GM19023 (cell line): ENCODE measurements around the gene SVEP1.
"Not testable (repeated sequence)": the region's sequence is repeated elsewhere in the genome, so short reads cannot be mapped to it uniquely, and the experiment has no call there.

Experiments
- ATAC-seq: cut with Tn5 transposase; IDR thresholded peaks from one replicate; pipeline ENCODE4 v1.9.1; 2021; ENCODE audit warnings: mild to moderate bottlenecking, moderate library complexity; ENCODE audit not compliant: unreplicated experiment

Gene SVEP1

DNA sequence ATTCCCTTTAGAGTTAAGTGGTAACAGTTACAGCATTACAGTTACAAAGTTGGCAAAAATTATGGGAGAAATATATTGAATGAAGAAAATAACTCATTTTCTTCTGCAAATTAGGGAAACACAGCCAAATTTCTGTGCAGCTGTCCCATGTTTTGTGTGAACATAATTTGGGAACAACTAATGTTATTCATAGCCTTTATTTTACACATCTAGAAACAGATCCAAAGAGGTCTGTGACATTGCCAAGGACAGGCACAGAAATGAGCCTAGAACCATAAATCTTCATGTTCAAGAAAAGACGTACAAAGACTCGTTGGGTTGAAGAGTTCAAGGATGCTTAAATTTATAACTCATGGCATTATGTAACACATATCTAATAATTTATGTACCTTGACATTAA, 127.8 kb downstream of the SVEP1 start:
- no peak for ATAC-seq

DNA sequence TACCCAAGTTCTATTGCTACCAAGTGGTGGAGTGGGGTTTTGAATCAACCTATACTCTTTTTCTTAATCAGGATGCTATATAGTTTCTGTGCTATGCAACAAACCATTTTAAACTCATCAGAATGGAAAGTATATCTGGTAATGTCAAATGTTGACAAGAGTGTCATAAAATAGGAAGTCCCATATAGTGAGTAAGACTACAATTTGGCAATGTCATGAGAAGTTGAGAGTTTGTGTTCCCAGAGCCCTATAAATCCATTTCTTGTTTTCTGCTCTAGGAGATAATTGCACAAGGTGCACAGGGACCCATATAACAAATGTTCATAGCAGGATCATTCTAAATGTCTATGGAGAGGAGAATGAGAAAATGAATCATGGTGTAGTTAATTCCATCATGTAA, 132.1 kb downstream of the SVEP1 start:
- ATAC-seq: no peak

DNA sequence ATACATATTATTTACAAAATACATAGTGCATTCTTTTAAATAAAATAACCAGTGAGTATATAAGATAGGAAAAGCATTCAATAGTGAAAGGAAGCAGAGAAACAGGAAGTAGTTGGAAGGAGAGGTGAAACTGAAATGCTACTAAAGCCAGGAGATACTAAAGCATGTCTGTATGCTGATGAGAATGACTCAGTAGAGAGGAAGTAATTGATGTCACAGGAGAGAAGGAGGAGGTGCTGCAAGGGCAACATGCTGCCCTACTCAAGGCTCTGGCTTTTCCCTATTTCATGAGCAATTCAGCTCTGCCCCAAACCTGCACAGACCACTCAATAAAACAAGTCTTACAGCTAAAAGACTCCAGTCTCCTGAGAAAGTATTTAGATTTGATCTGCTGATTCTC, 133.4 kb downstream of the SVEP1 start:
- ATAC-seq: no peak

DNA sequence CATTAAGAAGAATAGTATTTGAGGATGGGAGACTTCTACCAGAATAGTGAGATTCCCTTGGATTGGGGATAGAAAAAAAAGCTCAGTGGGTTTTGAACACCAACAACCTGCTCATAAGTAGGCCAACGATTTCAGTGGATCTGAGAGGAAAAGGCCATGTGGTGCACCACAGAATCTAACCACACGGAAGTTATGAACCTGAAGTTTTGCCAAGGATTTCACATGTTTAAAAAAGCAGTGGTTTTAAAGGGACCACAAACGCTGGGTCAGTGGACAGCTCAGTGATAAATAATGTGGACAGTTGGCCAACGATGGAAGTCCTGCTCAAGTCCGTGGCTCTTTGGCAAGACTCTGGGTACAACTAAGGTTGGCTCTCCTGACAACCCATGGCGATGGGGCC, 134.6 kb downstream of the SVEP1 start:
- ATAC-seq: no peak

GRCh38 chr9:110443866-110444220, 135.7 kb downstream of the SVEP1 start:
- ATAC-seq: no peak

- ATAC-seq: no peak
Measured at GRCh38 chr9:110443146-110443865, 136.2 kb downstream of the SVEP1 start.

DNA sequence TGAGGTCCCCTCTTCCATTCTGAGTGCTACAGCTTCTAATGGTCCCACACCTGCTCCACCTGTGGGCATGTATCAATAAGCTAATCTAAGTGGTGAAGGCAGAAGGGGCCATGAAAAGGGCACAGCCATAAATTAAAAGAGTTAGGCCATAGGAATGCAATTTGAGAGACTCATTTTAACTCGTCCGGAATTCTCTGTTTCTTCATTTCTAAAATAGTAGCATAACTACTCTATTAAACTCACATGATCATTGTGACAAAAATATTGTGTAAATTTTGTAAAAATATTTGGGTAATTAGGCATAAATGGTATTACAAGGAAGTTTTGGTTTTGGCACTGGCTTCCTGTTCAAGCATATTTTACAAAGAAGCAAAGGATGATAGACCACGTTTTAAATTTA, 138.7 kb downstream of the SVEP1 start:
- no peak for ATAC-seq

- ATAC-seq: no peak
Measured at GRCh38 chr9:110440172-110440571, 139.4 kb downstream of the SVEP1 start.

DNA sequence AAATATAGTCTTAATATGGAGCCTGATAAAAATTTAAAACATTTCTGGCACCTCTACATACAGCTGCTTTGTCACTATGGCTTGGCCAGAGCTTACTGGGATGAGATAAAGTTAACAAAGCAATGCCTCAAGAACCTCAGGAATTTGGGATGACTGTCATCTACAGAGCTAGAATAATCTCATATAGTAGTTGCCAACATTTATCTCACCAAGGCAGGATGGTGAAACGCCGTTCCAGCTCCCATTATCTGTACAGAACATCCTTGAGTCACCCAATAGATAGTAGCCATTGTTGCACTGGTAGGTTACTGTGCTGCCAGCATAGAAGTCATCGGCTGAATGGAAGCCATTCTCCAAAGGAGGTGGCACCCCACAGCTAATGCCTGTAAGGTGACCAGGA, 147.3 kb downstream of the SVEP1 start:
- no peak for ATAC-seq

DNA sequence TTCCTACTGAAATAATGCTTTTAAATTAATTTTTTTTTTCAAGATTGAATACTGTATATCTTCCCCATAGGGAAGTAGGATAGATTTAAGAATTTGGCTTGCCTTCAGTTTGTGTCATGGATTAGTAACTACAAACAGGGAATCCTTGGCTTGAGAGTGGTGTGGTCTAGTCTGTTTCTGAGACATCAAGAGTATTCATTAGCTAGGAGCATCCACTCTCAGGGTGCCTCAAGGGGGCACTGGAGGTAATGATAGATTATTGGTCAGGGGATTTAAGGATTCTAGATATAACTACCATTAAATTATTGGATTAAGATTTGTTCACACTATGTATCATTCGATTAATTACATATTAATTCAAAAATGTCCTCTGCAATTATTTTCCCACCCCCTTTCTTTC, 150.1 kb downstream of the SVEP1 start:
- no peak for ATAC-seq

DNA sequence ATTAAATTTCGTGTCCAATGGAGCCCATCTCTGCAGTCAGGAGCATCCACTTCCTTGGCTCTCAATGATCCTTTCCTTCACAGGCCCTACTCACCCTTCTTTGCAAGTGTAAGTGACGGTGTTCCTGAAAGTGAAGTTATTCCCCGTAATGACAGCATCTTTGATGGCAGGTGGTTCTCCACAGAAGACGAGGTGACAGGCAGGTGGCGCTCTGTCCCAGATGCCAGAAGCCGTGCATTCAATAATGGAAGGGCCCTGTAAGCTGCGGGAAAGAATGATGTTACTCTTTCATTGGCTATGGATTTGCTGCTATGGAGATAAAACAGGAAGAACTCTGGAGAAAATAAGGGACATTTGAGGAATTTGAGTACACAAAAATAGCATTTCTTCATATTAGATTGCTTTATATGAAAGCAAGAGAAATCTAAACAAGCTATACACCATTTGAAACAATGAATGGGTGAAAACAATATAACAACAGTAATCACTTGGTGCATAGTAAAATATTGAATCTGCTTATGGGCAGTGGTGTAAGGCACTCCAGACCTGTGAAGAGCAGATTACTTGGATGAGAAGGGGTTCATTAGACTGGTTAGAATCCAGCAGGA, 151.9 kb downstream of the SVEP1 start:
- ATAC-seq: no peak

GRCh38 chr9:110426052-110426709, 153.4 kb downstream of the SVEP1 start:
- no peak for ATAC-seq

DNA sequence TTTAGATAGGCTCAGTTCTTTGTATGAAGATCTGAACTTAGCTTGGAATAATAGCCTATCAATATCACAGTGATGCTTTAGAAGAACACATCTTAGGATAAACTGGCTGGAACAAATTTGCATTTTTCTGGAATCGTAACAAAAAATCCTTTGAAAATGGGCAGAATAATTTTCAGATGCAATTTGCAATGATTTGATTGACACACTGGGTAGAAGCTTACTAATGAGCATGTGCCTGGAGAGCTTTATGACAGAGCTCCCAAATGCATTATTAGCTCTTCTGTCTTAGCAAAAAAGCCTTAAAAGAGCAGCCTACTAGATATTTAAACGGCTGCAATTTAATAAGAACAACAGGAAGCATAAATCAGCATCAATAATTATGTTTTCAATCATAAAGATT, 165.1 kb downstream of the SVEP1 start:
- no peak for ATAC-seq

DNA sequence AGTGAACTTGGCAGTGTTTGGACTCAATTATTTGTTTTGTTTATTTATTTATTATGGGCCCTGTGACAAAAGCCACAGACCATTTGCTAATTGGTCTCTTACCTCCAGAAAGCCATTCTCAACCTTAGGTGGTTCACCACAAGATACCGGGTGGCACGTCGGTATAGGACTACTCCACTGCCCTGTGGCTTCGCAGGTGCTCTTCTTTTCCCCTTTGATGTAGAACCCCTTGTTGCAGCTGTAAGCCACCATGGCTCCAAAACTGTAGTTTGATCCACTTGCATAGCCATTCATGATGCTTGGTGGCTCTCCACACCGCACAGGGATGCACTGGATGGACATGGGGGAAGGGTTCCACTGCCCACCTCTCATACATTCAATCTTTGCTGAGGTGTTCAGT, 168.6 kb downstream of the SVEP1 start:
- ATAC-seq: no peak

DNA sequence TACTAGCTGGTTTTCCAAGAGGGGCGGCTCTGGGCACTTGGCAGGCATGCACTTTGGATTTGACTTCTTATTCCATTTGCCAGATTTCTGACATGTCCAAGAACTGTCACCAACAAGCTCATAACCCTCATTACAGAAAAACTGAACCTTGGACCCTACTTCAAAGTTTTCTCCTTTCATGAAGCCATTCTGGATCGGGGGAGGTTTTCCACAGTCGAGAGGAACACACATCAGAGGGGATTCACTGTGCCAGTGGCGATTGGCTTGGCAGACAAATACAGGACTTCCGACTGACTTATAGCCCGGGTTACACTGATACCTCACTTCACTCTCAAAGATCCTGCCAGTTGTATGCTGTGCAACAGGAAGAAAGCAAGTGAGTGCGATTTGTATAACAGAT, 170.9 kb downstream of the SVEP1 start:
- no peak for ATAC-seq

GRCh38 chr9:110405858-110406443, 173.6 kb downstream of the SVEP1 start:
- no peak for ATAC-seq

DNA sequence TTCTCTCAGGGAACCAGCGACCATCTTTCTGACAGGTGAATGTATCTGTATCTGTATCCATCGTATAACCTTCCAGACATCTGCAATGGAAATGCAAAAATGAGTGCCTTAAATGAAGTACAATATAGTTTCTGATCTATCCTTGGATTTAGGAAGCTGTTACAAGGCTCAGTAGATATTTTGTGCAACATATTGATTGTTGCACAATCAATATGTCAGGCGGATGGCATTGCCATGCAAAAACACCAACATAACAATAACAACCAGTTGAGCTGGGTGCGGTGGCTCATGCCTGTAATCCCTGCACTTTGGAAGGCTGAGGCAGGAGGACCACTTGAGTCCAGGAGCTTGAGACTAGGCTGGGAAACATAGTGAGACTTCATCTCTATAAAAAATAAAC, 175.1 kb downstream of the SVEP1 start:
- no peak for ATAC-seq

- no peak for ATAC-seq
Measured at GRCh38 chr9:110399983-110400382, 179.6 kb downstream of the SVEP1 start.

GRCh38 chr9:110398992-110399391, 180.5 kb downstream of the SVEP1 start:
- ATAC-seq: not testable (repeated sequence)

DNA sequence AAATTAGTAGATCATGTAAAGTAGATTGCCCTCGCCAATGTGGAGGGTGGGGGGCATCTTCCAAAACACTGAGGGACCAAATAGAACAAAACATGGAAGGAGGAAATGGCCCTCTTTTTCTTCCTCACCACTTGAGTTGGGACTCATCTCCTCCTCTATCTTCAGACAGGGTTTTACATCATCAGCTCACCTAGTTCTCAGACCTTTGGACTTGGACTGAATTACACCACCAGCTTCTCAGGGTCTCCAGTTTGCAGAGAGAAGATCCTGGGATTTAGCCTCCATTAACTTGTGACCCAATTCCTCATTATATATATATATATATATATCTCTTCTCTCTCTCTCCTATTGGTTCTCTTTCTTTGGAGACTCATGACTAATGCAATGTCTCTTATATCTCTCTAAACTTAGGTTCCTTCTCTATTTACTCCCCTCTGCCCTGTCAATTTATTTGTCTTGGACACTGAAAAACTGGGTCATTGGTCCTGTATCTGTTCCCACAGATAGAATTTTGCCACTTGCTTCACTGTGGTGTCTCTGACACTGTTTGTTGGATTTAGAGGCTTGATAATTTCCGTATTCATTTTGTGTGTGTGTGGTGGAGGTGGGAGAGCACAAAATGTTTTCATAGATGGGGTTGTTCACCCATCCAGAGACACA, 187.6 kb downstream of the SVEP1 start:
- no peak for ATAC-seq

GRCh38 chr9:110389148-110389750, 190.3 kb downstream of the SVEP1 start:
- no peak for ATAC-seq
